Measurements from ENCODE around the gene DLD.
A peak's percentile ranks its signal among the peaks of the same experiment; 100 is the strongest.
"Not testable (repeated sequence)": the region's sequence is repeated elsewhere in the genome, so short reads cannot be mapped to it uniquely, and the experiment has no call there.

The DLD gene

DNA sequence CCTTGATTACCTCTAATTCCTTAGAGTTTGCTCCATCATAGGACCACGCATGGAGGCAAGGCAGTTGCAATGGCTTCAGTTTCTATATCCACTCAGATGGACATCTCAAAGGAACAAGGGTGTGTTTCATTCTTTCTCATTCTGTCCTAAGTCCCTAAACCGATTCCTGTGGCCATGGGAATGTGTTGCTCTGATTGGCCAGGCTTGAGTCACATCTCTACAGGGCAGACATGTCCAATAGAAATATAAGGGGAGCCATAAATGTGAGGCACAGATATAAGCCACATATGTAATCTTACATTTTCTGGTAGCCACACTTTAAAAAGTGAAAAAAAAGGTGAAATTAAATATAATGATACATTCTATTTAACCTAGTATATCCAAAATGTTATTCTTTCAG is 16.9 kb upstream of the DLD start:
- DNase-seq (ENCODE audit: low spot score): no peak

DNA sequence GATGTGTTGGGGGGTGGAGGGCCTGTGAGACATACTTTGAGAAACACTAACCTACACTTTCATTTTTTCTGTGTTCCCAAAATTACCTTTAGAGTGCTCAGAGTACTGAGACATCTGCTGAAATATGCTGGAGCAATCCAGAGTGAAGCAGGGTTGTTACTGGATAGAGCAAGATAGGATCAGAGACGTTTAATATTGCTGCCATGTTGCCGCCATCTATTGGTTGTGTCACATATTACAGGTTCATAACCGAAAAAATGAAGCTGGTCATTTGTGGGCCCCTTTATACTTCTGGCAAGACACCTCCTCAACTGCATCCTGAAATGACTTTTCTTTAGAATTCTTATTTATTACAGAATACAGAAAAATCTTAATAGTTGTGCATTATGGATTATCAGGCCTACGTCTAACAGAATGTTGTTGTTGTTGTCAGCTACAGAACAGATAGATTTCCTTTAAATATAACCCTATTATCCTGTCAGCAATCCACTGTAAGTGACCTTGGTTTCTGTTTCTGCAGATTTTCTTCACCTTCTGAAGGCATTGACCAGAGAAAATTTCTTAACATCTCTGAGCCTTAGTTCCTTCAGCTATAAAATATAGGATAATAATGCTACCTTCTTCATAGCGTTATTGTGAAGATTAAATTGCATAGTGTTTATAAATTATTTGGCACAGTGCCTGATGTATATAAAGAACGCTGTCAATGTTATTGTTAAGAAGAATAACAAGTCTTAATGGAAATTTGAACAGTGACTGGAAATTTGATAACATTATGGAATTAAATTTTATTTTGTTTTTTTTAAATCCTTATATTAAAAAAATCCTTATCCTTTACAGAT is 16.2 kb upstream of the DLD start:
- peak; percentile 65 for DNase-seq (ENCODE audit: low spot score)

DNA sequence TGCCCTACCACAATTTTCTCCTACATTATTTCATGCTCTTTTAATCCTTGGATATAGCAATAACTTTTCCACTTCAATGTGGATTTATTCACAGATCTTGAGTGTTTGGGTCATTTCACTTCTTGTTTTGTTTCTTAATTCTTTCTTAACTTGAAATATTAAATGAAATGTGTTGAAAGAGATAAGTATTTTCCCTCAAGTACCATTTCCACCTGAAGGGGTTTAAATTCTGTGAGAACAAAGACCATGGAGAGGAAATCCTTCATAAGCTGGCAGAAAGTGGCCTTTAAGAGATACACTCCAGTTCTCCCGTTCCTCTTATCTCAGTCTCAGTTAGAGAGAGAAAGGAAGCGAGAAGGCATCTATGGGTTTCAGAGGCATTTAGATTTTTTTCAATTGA is 14.1 kb upstream of the DLD start:
- no peak for DNase-seq (ENCODE audit: low spot score)

DNA sequence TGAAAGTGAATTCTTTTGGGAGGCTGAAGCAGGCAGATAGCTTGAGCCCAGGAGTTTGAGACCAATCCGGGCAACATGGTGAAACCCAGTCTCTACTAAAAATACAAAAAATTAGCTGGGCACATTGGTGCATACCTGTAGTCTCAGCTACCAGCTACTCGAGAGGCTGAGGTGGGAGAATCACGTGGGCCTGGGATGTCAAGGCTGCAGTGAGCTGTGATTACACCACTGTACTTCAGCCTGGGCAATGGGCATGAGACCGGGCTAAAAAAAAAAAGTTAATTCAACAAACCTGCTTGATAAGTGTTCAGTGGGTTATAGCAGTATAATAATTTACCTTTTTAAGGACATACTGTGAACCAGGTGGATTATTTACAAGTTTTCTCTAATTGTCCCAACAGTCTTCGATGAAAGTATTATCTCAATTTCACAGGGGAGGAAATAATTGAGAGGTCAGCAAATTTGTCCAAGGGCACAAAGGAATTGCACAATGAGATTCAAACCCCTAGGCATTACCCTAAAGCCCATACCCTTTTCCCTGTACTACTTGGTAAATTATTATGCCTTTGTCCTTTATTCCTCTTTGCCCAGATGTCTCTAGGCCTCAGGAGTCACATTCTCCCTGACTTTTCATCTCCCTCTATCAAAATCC is 13.1 kb upstream of the DLD start:
- no peak for DNase-seq (ENCODE audit: low spot score)

DNA sequence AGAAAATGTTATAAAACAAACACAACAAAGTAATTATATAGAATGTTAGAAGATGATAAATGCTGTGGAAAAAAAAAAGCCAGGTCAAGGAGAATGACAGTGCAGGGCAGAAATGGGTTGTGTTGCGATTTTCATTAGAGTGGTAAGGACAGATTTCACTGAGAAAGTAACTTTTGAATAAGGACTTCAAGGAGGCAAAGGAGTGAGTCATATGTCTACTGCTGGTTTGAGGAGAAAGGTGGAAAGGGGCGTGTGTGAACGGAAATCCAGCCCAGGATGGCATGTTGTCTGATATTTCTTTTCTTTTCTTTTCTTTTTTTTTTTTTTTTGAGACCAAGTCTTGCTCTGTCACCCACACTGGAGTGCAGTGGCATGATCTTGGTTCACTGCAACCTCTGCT is 12.3 kb upstream of the DLD start:
- DNase-seq (ENCODE audit: low spot score): no peak

DNA sequence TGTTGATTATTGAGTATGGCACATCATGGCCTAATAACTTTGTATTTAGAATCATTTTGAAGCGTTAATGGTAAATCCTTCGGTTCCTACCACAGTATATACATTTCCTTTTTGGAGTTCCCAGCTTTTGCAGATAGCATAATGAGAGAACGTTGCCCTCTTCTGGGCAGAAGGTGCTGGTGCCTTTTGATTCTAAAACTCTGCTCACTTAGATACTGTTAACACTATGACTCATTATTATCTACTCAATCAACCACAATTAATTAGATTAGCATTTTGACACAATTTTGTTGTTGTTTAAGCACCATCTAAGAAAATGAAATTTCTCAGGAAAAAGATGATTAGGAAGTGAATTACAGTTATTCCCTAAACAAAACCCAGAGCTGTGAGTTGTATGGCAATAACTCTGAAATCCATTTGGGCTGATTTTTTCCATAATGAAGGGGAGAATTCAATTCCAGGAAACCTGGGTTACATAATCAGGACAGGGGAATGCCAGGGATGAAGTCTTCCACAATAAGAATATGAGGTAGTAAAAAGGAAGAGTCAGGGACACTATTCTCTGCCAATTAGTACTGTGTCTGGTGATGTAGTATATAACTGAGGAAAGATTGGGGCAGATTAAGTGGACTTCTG is 11.5 kb upstream of the DLD start:
- peak; percentile 65 for DNase-seq (ENCODE audit: low spot score)

DNA sequence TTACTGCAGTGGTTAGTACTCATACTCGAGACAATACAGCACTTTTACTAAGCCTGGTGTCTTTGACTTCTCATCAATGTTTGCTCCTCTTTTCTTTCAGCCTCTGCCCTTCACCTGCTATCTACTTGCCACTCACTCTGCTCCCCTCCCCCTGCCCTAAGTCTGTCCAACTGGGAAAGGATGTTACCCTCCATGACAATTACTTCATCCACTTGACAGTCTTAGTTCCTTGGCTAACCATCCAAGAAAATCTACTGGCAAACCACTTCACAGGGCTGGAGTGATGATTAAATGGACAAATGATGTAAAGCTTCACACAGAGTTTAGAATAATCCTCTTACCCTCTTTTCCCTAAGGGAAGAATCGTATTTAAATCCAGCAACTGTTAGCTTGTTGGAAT is 8.2 kb upstream of the DLD start:
- DNase-seq (ENCODE audit: low spot score): no peak

DNA sequence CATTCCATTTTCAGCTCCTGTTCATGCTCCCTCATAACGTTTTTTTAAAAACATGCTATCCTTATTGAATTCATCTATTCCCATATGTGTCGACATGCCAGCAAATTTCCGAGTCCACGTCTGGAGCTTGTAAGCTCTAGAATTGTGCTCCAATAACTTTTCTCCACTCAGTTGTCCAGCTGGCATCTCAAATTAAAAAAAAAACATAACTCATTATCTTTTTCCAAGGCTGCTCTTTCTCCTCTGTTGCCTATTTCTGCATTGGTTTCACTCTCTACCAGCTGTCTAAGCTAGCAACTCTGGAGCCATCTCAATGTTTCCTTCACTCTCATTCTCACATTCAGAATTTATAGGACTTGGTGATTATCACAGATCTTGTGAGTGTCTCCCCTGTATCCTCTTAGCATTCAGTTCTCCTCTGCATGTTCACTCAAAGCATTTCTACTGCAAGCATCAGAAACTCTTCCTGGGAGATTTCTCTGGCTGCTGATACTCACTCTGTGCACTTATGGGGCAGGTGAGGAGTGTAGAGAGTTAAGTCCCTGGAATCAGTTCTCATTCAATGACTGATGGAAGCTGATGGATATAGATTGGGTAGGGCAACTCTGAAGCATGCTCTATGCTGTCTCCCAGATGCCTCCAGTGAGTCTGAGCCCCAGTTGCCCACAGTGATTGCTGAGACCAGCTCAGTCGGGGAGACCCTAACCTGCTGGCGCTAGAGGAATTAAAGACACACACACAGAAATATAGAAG is 6.7 kb upstream of the DLD start:
- no peak for DNase-seq (ENCODE audit: low spot score)

DNA sequence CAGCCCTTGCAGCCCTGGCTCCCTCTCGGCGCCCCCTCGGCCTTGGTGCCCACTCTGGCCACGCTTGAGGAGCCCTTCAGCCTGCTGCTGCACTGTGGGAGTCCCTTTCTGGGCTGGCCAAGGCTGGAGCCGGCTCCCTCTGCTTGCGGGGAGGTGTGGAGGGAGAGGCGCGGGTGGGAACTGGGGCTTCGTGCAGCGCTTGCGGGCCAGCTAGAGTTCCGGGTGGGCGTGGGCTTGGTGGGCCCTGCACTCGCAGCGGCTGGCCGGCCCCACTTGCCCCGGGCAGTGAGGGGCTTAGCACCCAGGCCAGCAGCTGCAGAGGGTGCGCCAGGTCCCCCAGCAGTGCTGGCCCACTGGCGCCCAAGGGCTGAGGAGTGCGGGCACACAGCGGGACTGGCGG is 3.2 kb upstream of the DLD start:
- DNase-seq (ENCODE audit: low spot score): not testable (repeated sequence)

DNA sequence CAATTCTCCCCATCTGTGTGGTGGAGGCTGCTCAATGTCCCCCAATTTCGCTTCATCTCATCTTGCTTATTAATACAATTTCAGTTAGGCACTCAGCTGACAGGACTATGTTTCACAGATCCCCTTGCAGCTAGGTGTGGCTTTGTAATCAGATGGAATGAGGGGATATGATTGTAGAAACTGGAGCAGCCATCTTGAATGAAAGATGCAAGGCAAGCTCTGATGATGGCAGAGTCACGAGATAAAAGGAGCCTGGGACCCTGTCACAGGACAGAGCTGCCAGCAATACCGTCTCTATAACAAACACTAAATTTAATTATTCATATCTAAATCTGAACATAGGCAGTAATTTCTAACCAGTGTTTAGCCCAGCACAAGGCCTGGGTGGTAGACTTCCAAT is 991 bp upstream of the DLD start:
- peak; percentile 25 for DNase-seq (ENCODE audit: low spot score)

DNA sequence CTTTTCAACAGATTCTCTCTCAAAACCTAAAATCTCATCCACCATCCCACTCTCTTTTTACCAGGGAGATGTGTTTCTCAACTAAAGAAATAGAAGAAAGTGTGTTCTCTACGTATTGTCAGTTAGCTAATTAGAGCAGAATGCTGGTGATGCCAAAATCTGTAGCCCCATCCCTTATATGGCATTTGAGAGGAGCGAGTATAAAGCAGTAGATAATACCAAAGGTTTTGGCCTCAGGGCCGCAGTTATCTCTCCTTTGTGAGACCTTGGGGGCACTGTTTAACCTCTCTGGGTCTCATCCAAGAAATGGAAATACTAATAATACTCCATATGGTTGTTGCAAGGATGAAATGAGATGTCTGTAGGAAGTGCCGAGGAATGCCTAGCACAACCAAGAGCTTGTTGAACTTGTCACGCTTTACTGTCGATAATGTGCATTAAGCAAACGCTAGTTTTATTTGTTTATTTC is 456 bp upstream of the DLD start:
- DNase-seq (ENCODE audit: low spot score): no peak

DNA sequence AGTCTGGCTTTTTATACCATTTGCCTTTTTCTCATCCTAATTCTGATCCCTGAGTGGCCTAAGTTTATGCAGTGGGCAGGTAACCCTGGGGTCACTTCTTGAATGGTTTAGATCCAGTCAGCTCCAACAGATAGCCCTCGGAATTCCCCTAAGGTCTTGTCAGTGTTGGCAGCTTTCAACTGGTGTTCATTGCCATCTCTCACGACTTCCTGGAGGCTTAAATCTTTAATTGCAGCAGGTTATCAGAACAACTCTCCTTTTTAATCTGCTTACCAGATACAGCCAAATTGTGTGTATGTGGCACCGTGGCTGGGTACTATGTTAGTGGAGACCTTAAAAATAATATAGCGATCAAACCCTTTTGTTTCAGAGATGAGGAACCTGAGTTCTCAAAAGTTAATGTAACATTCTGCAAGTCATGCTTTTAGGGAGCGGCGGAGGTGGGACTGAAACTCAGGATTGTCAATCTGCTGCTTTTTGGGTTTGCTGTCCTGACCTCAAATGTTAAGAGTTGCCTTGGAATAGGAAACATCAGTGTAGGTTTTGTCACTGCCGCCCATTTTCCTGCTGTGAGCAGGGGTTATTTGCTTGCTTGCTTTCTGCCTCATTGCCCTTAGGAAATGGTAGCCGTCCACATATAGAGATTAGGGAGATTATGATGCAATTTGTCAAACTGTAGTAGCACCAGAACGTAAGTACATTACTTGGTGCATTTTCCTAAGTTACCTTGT is 818 bp downstream of the DLD start:
- no peak for DNase-seq (ENCODE audit: low spot score)

DNA sequence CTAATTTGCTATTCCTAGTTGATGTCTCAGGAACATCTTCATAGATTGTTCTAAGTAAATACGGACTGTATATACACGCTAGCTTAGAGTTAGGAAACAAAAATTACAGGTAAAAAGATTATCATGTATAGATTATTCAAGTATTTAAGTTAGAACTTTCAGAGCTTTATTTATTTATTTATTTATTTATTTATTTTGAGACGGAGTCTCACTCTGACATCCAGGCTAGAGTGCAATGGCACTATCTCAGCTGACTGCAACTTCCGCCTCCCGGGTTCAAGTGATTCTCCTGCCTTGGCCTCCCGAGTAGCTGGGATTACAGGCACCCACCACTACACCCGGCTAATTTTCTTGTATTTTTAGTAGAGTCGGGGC is 1.4 kb downstream of the DLD start:
- not testable (repeated sequence) for DNase-seq (ENCODE audit: low spot score)

DNA sequence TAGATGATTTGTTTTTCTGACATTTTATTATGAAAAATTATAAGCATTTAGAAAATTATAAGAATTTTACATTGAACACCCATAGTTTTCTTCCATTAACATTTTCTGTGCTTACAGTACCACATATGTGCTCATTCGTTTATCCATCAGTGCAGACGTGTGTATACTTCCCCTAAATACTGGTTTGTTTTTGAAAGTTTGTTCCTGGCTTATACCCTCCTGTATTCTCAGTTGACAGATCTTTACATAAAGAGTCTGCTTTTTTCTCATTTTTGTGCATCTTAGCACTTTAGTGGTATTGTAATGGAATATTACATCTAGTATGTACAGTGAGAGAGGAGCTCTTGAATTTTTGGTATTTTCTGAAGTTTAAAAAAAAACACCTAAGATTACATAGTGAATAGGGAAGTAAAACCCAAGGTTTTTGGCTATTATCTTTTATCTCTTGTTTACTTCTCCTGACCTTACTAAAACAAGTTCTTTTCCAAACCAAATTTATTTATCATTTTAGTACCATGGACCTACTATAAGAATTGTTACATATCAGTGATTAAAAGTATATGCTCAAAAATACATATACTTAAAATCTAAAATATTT is 8.1 kb downstream of the DLD start:
- no peak for DNase-seq (ENCODE audit: low spot score)

DNA sequence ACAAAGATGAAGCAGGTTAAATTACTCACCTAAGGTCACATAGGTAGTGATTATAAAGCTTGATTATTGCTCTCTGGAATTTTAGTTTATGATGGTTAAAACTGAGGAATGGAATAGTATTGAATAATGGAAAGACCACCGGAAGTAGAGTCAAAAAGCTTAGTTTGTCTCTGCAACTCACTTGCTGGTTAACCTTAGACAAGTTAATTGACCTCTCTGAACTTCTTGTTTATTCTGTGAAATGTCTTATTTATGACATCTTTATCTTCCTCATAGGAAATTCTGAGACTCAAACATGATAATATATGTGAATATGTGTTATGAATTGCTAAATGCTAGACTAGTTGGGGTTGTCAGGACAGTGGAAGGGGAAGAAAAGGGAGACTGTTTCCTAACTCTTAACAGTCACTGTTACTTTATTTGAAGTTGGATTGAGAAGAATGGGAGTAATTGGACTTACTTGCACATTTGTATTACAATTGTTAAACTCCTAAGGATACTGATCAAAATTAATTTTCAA is 9.6 kb downstream of the DLD start:
- no peak for DNase-seq (ENCODE audit: low spot score)

DNA sequence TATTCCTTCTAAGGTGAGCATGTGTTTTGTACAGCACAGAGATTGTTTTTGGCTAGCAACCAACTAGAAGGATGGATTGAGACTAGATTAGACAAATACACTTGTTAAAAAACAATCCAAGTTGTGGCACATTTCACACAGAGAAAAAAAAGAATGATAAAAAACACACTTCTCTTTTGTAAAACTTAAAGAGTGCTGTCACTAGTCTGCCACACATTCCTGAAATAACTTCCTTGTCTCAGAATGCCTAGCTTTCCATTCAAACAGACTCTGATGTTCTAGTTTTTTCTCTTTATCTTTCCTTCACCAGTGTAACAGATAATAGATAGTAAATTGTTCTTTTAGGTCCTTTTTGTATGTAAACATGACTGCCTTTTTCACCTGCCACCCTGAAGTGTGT is 11.4 kb downstream of the DLD start:
- no peak for DNase-seq (ENCODE audit: low spot score)

DNA sequence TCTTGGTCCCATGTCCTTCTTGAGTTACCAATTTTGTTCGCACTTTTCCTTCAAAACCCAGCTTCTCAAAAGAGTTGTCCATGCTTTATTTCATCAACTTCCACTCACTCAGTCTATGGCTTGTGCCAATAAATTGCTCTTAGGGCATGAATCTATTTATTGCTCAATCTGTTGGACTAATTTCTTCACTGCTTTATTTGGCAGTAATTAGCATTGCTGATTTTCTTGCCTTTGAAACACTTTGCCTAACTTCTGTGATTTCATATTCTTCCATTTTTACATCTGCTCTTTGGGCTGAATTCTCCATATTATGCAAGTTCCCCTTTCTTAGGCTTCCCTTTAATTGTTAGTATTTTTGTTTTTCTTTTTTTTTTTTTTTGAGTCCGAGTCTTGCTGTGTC is 16.8 kb downstream of the DLD start:
- no peak for DNase-seq (ENCODE audit: low spot score)

DNA sequence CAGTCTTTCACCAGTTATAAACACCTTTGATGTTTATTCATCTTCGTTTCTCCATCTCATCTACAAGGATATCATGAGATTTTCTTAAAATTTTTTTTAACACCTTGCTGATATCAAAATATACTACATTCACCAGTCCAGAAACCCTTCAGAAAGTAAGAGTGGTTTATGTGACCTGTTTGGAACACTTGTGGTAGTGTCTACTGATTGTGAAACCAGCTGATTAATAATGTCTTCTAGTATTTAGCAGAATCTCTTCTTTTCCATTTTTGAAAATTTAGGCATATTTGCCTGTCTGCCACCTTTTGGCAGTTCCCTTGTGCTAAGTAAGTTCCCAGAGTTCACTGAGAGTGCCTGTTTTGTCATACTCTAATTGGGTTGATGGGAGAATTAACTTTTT is 18.5 kb downstream of the DLD start:
- no peak for DNase-seq (ENCODE audit: low spot score)

DNA sequence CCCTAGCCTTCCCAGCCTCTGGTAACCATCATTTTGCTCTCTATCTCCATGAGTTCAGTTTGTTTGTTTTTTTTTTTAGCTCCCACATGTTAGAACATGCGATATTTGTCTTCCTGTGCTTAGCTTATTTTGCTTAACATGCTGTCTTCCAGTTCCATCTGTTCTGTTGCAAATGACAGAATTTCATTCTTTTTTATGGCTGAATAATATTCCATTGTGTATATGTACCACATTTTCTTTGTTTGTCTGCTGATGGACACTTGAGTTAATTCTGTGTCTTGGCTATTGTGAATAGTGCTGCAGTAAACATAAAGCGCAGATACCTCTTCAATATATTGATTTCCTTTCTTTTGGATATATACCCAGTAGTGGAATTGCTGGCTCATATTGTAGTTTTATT is 21.0 kb downstream of the DLD start:
- DNase-seq (ENCODE audit: low spot score): no peak

DNA sequence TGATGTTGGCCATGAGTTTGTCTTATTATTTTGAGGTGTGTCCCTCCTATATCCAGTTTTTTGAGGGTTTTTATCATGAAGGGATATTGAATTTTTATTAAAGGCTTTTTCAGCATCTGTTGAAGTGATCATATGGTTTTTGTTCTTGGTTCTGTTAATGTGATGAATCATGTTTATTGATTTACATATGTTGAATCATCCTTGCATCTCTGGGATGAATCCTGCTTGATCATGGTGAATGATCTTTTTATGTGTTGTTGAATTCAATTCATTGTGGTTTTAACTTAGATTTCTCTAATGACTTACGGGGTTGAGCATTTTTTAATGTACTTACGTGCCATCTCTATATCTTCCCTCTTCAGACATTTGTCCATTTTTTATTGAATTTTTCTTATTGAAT is 22.9 kb downstream of the DLD start:
- DNase-seq (ENCODE audit: low spot score): no peak

DNA sequence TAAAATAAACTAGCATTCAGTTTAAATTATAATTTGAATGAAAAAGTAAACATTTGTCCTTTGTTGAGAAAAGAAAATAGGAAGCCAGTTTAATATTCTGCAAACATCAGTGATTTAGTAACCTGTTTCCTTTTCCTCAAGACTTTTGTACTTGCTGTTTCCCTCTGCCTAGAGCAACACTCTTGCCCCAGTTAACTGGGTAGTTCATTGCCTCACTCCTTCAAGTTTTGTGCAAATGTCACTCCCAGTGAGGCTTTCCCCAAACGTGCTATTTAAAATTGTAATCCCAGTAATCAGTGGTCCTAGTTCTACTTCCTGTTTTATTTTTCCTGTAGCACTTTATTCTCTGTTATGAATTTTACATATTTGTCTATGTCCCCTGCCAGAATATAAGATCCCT is 23.8 kb downstream of the DLD start:
- DNase-seq (ENCODE audit: low spot score): no peak
